ENCODE data around the gene CCDC12.

Gene CCDC12

DNA sequence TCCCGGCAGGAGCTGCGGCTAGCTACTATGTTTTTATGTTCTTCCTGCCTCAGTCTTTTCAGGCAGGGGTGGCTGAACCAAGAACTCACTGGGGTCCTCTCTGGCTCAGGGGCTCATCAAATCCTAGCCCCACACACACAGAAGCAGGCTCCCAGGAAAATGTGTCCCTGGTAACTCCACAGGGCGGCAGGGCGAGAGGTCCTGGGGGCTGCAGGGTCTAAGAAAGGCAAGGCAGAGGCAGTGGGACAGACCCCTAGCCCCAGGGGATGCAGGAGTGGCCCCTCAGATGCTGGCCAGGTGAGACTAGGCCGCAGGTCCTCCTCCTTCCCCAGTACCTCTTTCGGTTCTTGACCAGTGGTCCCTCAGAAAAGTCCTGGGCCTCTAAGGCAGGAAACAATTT, 50.1 kb downstream of the CCDC12 start:
- H3K27me3 ChIP-seq: no peaks in the 10 kb centered on the region
- peak overlapping the region; percentile 86 for H3K27ac ChIP-seq
- peak overlapping the region; percentile 38 to 48 for H3K4me3 ChIP-seq (ENCODE audit: low read depth in 1 of 2, low read length in 1 of 2)
- TF ChIP-seq, protein P1, sequence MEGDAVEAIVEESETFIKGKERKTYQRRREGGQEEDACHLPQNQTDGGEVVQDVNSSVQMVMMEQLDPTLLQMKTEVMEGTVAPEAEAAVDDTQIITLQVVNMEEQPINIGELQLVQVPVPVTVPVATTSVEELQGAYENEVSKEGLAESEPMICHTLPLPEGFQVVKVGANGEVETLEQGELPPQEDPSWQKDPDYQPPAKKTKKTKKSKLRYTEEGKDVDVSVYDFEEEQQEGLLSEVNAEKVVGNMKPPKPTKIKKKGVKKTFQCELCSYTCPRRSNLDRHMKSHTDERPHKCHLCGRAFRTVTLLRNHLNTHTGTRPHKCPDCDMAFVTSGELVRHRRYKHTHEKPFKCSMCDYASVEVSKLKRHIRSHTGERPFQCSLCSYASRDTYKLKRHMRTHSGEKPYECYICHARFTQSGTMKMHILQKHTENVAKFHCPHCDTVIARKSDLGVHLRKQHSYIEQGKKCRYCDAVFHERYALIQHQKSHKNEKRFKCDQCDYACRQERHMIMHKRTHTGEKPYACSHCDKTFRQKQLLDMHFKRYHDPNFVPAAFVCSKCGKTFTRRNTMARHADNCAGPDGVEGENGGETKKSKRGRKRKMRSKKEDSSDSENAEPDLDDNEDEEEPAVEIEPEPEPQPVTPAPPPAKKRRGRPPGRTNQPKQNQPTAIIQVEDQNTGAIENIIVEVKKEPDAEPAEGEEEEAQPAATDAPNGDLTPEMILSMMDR (IDR thresholded peaks at IDR 0.05): no peak
- no peaks in the 10 kb centered on the region for H3K9me3 ChIP-seq
- H3K4me1 ChIP-seq (ENCODE audit: control insufficient read depth in 1 of 2, insufficient read depth in 1 of 2, low read depth in 1 of 2, low read length in 1 of 2): peaks cover 73 to 75% of the 10 kb centered on the region in 2 experiments
- H3K36me3 ChIP-seq: peaks cover 23% of the 10 kb centered on the region

DNA sequence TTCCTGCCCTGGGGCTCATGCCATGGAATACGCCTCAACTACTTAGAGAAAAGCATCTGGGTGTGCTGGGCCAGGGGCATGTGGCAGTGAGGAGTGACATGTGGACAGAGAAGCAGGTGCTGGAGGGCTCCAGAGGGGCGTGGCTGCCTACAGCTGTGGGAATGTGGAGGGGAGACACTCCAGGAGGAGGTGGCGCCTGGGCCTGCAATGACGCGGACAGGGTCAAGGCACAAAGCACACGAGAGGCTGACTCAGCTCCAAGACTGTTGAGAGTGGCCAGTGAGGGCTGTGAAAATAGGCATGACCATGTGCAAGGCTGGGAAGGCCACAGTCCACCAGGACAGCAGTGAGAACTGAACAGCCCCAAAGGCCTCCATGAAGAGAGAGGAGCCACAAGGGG, 50.5 kb downstream of the CCDC12 start:
- Histone ChIP-seq H3K36me3 (peaks cover 27% of the 10 kb centered on the region), H3K27me3 (no peaks in the 10 kb centered on the region), H3K27ac (peak overlapping the region; percentile 86), H3K9me3 (no peaks in the 10 kb centered on the region), H3K4me1 (ENCODE audit: control insufficient read depth in 1 of 2, insufficient read depth in 1 of 2, low read depth in 1 of 2, low read length in 1 of 2) (peaks cover 69 to 71% of the 10 kb centered on the region in 2 experiments), H3K4me3 (ENCODE audit: low read depth in 1 of 2, low read length in 1 of 2) (no peak overlapping the region)
- TF ChIP-seq, protein P1 (IDR thresholded peaks at IDR 0.05): no peak

DNA sequence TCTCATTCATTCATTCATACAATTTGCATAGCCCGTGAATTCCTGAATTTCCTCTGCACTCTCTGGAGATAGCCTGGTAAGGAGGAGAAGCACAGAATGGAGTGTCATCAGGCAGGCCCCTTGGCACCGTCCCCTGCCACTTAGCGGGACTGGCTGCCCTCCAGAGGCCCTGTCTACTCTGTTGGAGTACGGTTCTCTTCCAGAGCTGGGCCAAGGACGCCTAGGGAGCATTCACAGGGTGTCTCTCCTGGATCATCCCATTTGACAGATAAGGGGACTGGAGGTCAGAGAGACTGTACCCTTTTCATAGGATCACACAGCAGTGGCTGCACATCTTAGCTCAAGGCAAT, 51.0 kb downstream of the CCDC12 start:
- H3K4me3 ChIP-seq (ENCODE audit: low read depth in 1 of 2, low read length in 1 of 2): no peak overlapping the region
- TF ChIP-seq, protein P1 (IDR thresholded peaks at IDR 0.05): no peak
- H3K27ac ChIP-seq: peak overlapping the region; percentile 86
- H3K9me3 ChIP-seq: no peaks in the 10 kb centered on the region
- H3K27me3 ChIP-seq: no peaks in the 10 kb centered on the region
- peaks cover 64 to 66% of the 10 kb centered on the region in 2 experiments for H3K4me1 ChIP-seq (ENCODE audit: control insufficient read depth in 1 of 2, insufficient read depth in 1 of 2, low read depth in 1 of 2, low read length in 1 of 2)
- H3K36me3 ChIP-seq: peaks cover 32% of the 10 kb centered on the region

DNA sequence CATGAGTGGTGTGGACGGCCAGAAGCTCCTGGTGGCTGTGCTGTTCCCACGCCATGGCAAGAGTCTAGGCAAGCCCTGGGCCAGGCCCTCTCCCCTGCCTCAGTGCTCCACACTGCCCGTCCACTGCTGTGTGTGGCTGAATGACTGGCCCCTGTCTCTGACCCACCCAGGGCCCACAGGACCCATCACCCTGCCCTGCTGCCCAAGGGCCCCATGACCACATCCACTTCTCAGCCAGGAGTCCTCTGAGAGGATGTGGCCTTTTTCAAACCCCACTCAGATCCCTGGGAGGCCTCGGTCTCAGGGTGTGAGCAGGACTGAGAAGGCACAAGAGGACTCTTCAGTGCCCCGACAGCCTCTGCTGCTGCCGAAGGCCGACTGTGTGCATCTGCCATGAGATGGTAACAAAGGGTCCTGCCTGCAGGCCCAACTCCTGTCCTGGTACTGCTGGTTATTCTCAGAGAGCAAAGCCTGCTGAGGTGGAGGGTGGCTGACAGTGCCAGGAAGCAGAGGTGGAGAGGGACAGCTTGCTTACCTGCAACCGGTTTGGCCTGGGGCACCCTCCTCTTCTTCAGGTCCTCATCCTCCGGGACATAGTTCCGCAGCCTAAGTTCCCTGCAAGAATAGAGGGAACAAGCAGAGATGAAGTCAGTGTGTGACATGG, 51.5 kb downstream of the CCDC12 start:
- Histone ChIP-seq H3K27ac (peak overlapping the region; percentile 86), H3K4me1 (ENCODE audit: control insufficient read depth in 1 of 2, insufficient read depth in 1 of 2, low read depth in 1 of 2, low read length in 1 of 2) (peaks cover 59 to 61% of the 10 kb centered on the region in 2 experiments), H3K36me3 (peaks cover 37% of the 10 kb centered on the region), H3K9me3 (no peaks in the 10 kb centered on the region), H3K27me3 (no peaks in the 10 kb centered on the region), H3K4me3 (ENCODE audit: low read depth in 1 of 2, low read length in 1 of 2) (no peak overlapping the region)
- TF ChIP-seq, protein P1 (IDR thresholded peaks at IDR 0.05): no peak

DNA sequence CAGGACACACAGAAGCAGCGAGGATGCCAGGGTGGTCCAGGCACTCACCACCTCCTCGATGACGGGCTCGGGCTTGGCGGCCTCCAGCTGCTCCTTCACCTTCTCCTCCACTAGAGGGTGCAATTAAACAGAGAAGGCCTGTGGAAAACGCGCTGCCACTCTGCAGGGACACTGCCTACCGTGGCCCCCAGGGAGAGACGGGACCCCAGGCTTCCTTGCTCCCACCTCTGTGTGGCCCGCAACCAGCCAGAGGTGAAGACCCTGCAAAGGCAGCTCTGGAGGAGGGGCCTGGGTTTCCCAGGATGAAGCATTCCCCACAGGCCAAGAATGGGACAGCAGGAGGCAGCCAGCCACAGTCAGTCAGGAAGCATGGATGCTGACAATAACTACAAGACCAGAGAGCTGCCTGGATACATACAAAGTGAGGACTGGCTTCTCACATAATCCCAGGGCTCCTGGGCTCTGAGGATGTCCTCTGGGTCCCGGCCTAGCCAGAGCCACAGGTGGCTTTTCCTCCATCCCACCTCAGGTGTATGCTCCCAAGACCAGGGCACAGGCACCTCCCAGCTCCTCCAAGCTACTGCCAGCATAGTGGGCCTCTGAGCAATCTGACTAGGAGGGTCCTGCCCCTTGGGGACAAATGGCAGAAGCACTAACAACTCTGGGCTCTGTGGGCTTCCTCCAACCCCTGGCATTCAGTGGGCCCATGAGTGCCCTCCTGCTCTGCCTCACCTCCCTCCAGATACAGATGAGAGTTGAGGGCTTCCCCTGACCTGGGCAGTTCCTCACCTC, 52.8 kb downstream of the CCDC12 start:
- peaks cover 46 to 48% of the 10 kb centered on the region in 2 experiments for H3K4me1 ChIP-seq (ENCODE audit: control insufficient read depth in 1 of 2, insufficient read depth in 1 of 2, low read depth in 1 of 2, low read length in 1 of 2)
- H3K27me3 ChIP-seq: no peaks in the 10 kb centered on the region
- peak overlapping the region; percentile 39 for H3K27ac ChIP-seq
- H3K36me3 ChIP-seq: peaks cover 42% of the 10 kb centered on the region
- no peaks in the 10 kb centered on the region for H3K9me3 ChIP-seq
- H3K4me3 ChIP-seq (ENCODE audit: low read depth in 1 of 2, low read length in 1 of 2): no peak overlapping the region
- TF ChIP-seq, protein P1 (IDR thresholded peaks at IDR 0.05): peak; percentile 73
